Caco-2 (cell line): ENCODE results near the gene ASIC4. TPM values are rescaled to one million over a fixed set of nuclear protein-coding genes. Genes with fewer than 3 reads are reported as not detected.

Experiments used
- BruUV-seq: library from RNA; stranded (reverse); fragments of 400-500 nt; replicated peaks from 2 replicates; lab custom pipeline; 2021; lab: Mats Ljungman, UMichigan
- CTCF ChIA-PET: fragments of 300-600 bp; sonication (Branson Sonifier 250); formaldehyde crosslinking; loops from one replicate; lab custom pipeline; 2022; ENCODE audit warnings: antibody characterized with exemption; lab: Charles Lee
- POLR2A ChIA-PET: fragments of 300-600 bp; sonication (Branson Sonifier 250); formaldehyde crosslinking; loops from one replicate; lab custom pipeline; 2022; ENCODE audit warnings: antibody characterized with exemption; lab: Charles Lee
- DNase-seq, 2 experiments: peaks; one replicate each; pipeline versions ENCODE4 v3.0.0 to v3.0.0-alpha.2; 2020 to 2022
- H3K27me3 ChIP-seq: replicated peaks from 2 replicates; pipeline ENCODE4 v1.6.0; 2011; ENCODE audit warnings: low read length; ENCODE audit not compliant: control insufficient read depth, insufficient read depth
- H3K36me3 ChIP-seq: 2 replicates; pipeline ENCODE4 v1.5.1; 2011; ENCODE audit warnings: low read length; ENCODE audit not compliant: control insufficient read depth, insufficient read depth
- H3K4me1 ChIP-seq: fragments of 250-450 bp; sonication (Bioruptor Pico); 2 replicates; pipeline ENCODE4 v1.5.1; 2020; ENCODE audit warnings: mild to moderate bottlenecking
- H3K4me3 ChIP-seq: 2 replicates; pipeline ENCODE4 v1.5.1; 2011; ENCODE audit warnings: low read depth, mild to moderate bottlenecking, control low read depth, low read length
- H3K9me3 ChIP-seq: fragments of 250-450 bp; sonication (Bioruptor Pico); 2 replicates; pipeline ENCODE4 v1.5.1; 2020; ENCODE audit warnings: mild to moderate bottlenecking, moderate library complexity
- H3K27ac Mint-ChIP-seq: one replicate; pipeline ENCODE4 v1.8.0; 2022; ENCODE audit warnings: mixed read lengths; ENCODE audit not compliant: unreplicated experiment
- H3K27me3 Mint-ChIP-seq: one replicate; pipeline ENCODE4 v1.8.0; 2022; ENCODE audit warnings: mixed read lengths; ENCODE audit not compliant: insufficient read depth, unreplicated experiment
- H3K36me3 Mint-ChIP-seq: one replicate; pipeline ENCODE4 v1.8.0; 2022; ENCODE audit warnings: mild to moderate bottlenecking, mixed read lengths; ENCODE audit not compliant: insufficient read depth, unreplicated experiment
- H3K4me1 Mint-ChIP-seq: one replicate; pipeline ENCODE4 v1.8.0; 2022; ENCODE audit warnings: low read depth, mixed read lengths; ENCODE audit not compliant: unreplicated experiment
- H3K4me3 Mint-ChIP-seq: one replicate; pipeline ENCODE4 v1.8.0; 2022; ENCODE audit warnings: mild to moderate bottlenecking, moderate library complexity, mixed read lengths; ENCODE audit not compliant: unreplicated experiment
- H3K9me3 Mint-ChIP-seq: one replicate; pipeline ENCODE4 v1.8.0; 2022; ENCODE audit warnings: mixed read lengths; ENCODE audit not compliant: unreplicated experiment
- intact Hi-C: fragments of 100-400 bp; cut with micrococcal nuclease; formaldehyde crosslinking; loops from one replicate; pipeline ENCODE4 v1.10.0; 2022; ENCODE audit not compliant: unreplicated experiment
- total RNA-seq: library from RNA; stranded (reverse); gene quantifications from 2 replicates; pipeline ENCODE4 v1.2.3, GENCODE V29; 2022
- TF ChIP-seq, protein P1 (sequence below), 2 experiments: fragments of 200-600 bp in 1 of 2; IDR thresholded peaks; 1 replicate in 1 of 2; 2 replicates in 1 of 2; pipeline versions ENCODE4 v1.5.1 to v1.8.0; 2011 to 2022; ENCODE audit warnings: antibody characterized with exemption in 1 of 2, control low read depth in 1 of 2, inconsistent platforms in 1 of 2, low read depth in 1 of 2, low read length in 1 of 2, mild to moderate bottlenecking in 1 of 2, moderate library complexity in 1 of 2; ENCODE audit not compliant: insufficient read depth in 1 of 2, severe bottlenecking in 1 of 2, unreplicated experiment in 1 of 2

The ASIC4 gene
- total RNA-seq, 1 experiment from 2014 or later, result 0.16 TPM

DNA sequence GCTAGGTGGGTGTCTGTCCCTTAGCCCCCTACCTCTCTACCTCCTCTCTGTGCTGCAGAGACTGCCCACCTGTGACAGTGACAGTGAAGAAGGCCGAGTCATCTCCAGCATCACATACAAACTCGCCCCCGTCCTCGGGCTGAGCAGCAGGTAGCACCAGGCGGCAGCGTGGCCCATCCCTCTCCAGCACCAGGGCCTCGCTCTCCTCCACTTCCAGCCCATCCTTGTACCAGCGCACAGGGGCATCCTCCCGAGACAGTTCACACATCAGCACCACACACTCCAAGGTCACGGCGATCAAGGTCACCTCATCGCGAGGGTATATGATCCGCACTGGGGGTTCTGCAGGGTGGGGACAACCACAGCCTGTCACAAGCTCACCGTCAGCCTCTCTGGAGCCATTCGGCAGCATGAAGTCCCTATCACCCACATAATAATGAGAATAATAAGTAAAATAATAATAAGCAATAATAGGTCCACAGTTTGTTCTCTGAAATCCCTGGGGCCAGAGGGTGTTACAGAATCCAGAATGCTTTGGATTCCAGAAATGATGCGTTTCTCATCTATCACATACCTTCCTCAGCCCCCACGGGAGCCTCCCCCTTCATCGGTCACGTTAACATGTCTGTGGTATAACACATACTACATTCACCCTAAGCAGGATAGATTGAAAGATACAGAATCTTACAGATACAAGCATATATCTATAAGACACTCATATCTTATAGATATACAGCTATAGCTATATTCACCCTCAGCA is 45.1 kb downstream of the ASIC4 start:
- Histone ChIP-seq H3K36me3 (no peaks in the 10 kb centered on the region), H3K4me1 (peaks cover 25% of the 10 kb centered on the region), H3K9me3 (no peaks in the 10 kb centered on the region), H3K27me3 (no peaks in the 10 kb centered on the region; the same call in 1 of the 2 replicates), H3K4me3 (no peak overlapping the region)
- TF ChIP-seq, protein P1, sequence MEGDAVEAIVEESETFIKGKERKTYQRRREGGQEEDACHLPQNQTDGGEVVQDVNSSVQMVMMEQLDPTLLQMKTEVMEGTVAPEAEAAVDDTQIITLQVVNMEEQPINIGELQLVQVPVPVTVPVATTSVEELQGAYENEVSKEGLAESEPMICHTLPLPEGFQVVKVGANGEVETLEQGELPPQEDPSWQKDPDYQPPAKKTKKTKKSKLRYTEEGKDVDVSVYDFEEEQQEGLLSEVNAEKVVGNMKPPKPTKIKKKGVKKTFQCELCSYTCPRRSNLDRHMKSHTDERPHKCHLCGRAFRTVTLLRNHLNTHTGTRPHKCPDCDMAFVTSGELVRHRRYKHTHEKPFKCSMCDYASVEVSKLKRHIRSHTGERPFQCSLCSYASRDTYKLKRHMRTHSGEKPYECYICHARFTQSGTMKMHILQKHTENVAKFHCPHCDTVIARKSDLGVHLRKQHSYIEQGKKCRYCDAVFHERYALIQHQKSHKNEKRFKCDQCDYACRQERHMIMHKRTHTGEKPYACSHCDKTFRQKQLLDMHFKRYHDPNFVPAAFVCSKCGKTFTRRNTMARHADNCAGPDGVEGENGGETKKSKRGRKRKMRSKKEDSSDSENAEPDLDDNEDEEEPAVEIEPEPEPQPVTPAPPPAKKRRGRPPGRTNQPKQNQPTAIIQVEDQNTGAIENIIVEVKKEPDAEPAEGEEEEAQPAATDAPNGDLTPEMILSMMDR (IDR thresholded peaks at IDR 0.05; ENCODE audit: insufficient read depth in 1 of 2, low read depth in 1 of 2, low read length in 1 of 2, severe bottlenecking in 1 of 2, unreplicated experiment in 1 of 2), result no peak
- H3K27ac Mint-ChIP-seq, result no peak overlapping the region
- intact Hi-C loops, result no loop called here
- BruUV-seq, result no TSS peak
- peaks cover 13% of the 10 kb centered on the region for H3K36me3 Mint-ChIP-seq
- H3K27me3 Mint-ChIP-seq, result no peaks in the 10 kb centered on the region
- H3K4me1 Mint-ChIP-seq, result peaks cover 15% of the 10 kb centered on the region
- H3K9me3 Mint-ChIP-seq, result no peaks in the 10 kb centered on the region
- POLR2A ChIA-PET, result interaction anchor here (1.0 kb wide), 1 partner anchor 38 kb away, joined by 6 read pairs; the partner anchor contains the start of gene STK11IP
- CTCF ChIA-PET, result interaction anchor here (2.0 to 3.4 kb wide), 3 partner anchors 10 to 16 kb away, joined by 7 to 19 read pairs (median 16); partner anchors contain the start of genes CHPF, OBSL1 and TMEM198
- DNase-seq, result no peak
- H3K4me3 Mint-ChIP-seq, result no peak overlapping the region

DNA sequence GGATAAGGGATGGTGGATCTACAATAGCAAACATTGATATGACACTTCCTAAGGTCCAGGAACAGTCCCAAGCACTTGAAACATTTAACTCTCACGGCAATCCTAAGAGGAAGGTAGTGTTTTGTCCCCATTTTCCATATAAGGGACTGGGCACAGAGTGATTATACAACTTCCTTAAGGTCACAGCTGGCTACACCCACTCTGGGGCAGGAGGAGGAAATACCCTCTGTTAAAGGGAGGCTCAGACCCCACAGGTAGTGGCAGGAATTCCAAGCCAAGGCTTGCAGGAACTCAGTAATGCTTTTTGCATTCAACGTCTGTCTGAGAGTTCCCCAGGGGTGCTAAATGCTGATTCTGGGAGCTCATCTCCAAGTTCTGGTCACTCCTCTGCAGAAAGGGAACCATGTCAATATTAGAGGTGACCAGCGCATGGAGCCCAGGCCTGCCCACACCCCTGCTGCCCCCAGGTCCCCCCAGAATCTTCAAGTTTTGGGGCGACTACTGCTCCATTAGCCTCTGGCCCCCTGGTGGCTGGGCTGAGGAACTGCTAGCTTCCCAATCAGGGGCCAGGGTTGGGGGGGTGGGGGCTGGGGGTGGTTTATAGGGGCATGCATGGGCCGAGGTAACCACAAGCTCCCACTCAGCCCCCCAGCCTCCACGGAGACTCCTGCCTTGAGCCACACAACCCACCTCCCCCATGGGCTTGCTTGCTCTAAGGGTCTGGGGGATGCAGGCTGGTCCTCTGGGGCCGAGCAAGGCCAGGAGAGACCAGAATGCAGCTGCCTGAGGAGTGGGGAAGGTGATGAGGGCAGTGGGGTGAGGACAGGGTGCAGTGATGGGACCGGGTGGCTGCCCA is 46.0 kb downstream of the ASIC4 start:
- intact Hi-C loops, result loop anchor here (5.0 kb wide), 1 partner anchor 37 kb away; the partner anchor contains the start of gene STK11IP
- no peaks in the 10 kb centered on the region for H3K36me3 ChIP-seq
- H3K4me3 ChIP-seq, result no peak overlapping the region
- peaks cover 13% of the 10 kb centered on the region for H3K36me3 Mint-ChIP-seq
- H3K27ac Mint-ChIP-seq, result peak overlapping the region; percentile 64
- H3K27me3 ChIP-seq, result no peaks in the 10 kb centered on the region; the same call in 1 of the 2 replicates
- peaks cover 25% of the 10 kb centered on the region for H3K4me1 ChIP-seq
- CTCF ChIA-PET, result interaction anchor here (0.6 to 3.4 kb wide), 8 partner anchors 8 to 276 kb away, joined by 3 to 19 read pairs (median 6); partner anchors contain the start of genes CHPF, OBSL1 and TMEM198
- BruUV-seq, result no TSS peak
- DNase-seq, result peak in 1 of 2 experiments; percentile 33
- peaks cover 15% of the 10 kb centered on the region for H3K4me1 Mint-ChIP-seq
- no peaks in the 10 kb centered on the region for H3K27me3 Mint-ChIP-seq
- POLR2A ChIA-PET, result interaction anchor here (0.6 to 1.0 kb wide), 3 partner anchors 11 to 37 kb away, joined by 3 to 6 read pairs (median 3); partner anchors contain the start of genes OBSL1 and STK11IP
- no peaks in the 10 kb centered on the region for H3K9me3 ChIP-seq
- H3K9me3 Mint-ChIP-seq, result no peaks in the 10 kb centered on the region
- TF ChIP-seq, protein P1 (IDR thresholded peaks at IDR 0.05; ENCODE audit: insufficient read depth in 1 of 2, low read depth in 1 of 2, low read length in 1 of 2, severe bottlenecking in 1 of 2, unreplicated experiment in 1 of 2), result peak; percentile 75 to 91
- no peak overlapping the region for H3K4me3 Mint-ChIP-seq

DNA sequence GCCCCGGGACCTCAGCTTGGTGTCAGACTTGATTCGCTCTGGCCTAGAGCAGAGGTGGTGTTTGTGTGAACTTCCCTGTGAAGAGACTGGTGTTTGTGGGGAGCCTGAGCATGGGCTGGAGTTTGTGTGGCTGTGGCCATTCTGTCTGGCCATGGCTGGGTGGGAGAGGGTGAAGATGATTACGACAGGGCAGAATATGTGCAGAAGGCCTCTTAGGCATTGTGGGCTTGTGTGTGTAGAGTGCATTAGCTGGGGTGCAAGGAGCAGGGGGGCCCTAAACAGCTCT is 46.6 kb downstream of the ASIC4 start:
- H3K27me3 Mint-ChIP-seq, result no peaks in the 10 kb centered on the region
- H3K4me1 ChIP-seq, result peaks cover 25% of the 10 kb centered on the region
- peaks cover 15% of the 10 kb centered on the region for H3K4me1 Mint-ChIP-seq
- CTCF ChIA-PET, result interaction anchor here (1.4 to 3.4 kb wide), 7 partner anchors 8 to 129 kb away, joined by 3 to 19 read pairs (median 8); partner anchors contain the start of genes CHPF, OBSL1 and TMEM198
- no peak overlapping the region for H3K4me3 ChIP-seq
- POLR2A ChIA-PET, result interaction anchor here (0.9 to 1.5 kb wide), 3 partner anchors 8 to 37 kb away, joined by 3 to 6 read pairs (median 3); partner anchors contain the start of genes OBSL1 and STK11IP
- intact Hi-C loops, result loop anchor here (5.0 kb wide), 1 partner anchor 36 kb away; the partner anchor contains the start of gene STK11IP
- TF ChIP-seq, protein P1 (IDR thresholded peaks at IDR 0.05; ENCODE audit: insufficient read depth in 1 of 2, low read depth in 1 of 2, low read length in 1 of 2, severe bottlenecking in 1 of 2, unreplicated experiment in 1 of 2), result no peak
- no TSS peak for BruUV-seq
- no peaks in the 10 kb centered on the region for H3K9me3 ChIP-seq
- no peaks in the 10 kb centered on the region for H3K36me3 ChIP-seq
- H3K27ac Mint-ChIP-seq, result peak overlapping the region; percentile 64
- no peak for DNase-seq
- H3K4me3 Mint-ChIP-seq, result no peak overlapping the region
- no peaks in the 10 kb centered on the region; the same call in 1 of the 2 replicates for H3K27me3 ChIP-seq
- peaks cover 13% of the 10 kb centered on the region for H3K36me3 Mint-ChIP-seq
- H3K9me3 Mint-ChIP-seq, result no peaks in the 10 kb centered on the region
